ENCODE data around the gene NIM1K. TPM values are rescaled to one million over a fixed set of nuclear protein-coding genes. Genes with fewer than 3 reads are reported as not detected.
"Not testable (repeated sequence)": the region's sequence is repeated elsewhere in the genome, so short reads cannot be mapped to it uniquely, and the experiment has no call there.

NIM1K gene
- total RNA-seq, 1 donor from 2014 or later = 0.75 TPM

- DNase-seq (ENCODE audit: low read depth) = no peak
- no peak overlapping the region for H3K4me3 ChIP-seq (ENCODE audit: low read depth, low read length)
- no peak for TF ChIP-seq CTCF (conservative IDR thresholded peaks at IDR 0.05; ENCODE audit: low read depth, low read length)
Measured at GRCh38 chr5:43182421-43182820, 9.6 kb upstream of the NIM1K start.

GRCh38 chr5:43183101-43183500, 8.9 kb upstream of the NIM1K start:
- DNase-seq (ENCODE audit: low read depth); H3K4me3 ChIP-seq (ENCODE audit: low read depth, low read length): not testable (repeated sequence)

GRCh38 chr5:43190755-43191603, 1.0 kb upstream of the NIM1K start:
- no peak for TF ChIP-seq CTCF (conservative IDR thresholded peaks at IDR 0.05; ENCODE audit: low read depth, low read length)
- H3K4me3 ChIP-seq (ENCODE audit: low read depth, low read length) = no peak overlapping the region
- DNase-seq (ENCODE audit: low read depth) = no peak

- TF ChIP-seq CTCF (conservative IDR thresholded peaks at IDR 0.05; ENCODE audit: low read depth, low read length) = no peak
- DNase-seq (ENCODE audit: low read depth) = no peak
- H3K4me3 ChIP-seq (ENCODE audit: low read depth, low read length) = peak overlapping the region; percentile 48
Measured at GRCh38 chr5:43192558-43193180, 644 bp downstream of the NIM1K start.

GRCh38 chr5:43193181-43193893, 1.3 kb downstream of the NIM1K start:
- DNase-seq (ENCODE audit: low read depth) = peak; percentile 46
- no peak for TF ChIP-seq CTCF (conservative IDR thresholded peaks at IDR 0.05; ENCODE audit: low read depth, low read length)
- H3K4me3 ChIP-seq (ENCODE audit: low read depth, low read length) = peak overlapping the region; percentile 48

GRCh38 chr5:43193894-43194265, 1.9 kb downstream of the NIM1K start:
- DNase-seq (ENCODE audit: low read depth) = no peak
- TF ChIP-seq CTCF (conservative IDR thresholded peaks at IDR 0.05; ENCODE audit: low read depth, low read length) = no peak
- H3K4me3 ChIP-seq (ENCODE audit: low read depth, low read length) = no peak overlapping the region

GRCh38 chr5:43195670-43196265, 3.7 kb downstream of the NIM1K start:
- no peak overlapping the region for H3K4me3 ChIP-seq (ENCODE audit: low read depth, low read length)
- DNase-seq (ENCODE audit: low read depth) = no peak

More at GRCh38 chr5:43195670-43196265, 3.7 kb downstream of the NIM1K start:
- no peak for TF ChIP-seq CTCF (conservative IDR thresholded peaks at IDR 0.05; ENCODE audit: low read depth, low read length)

Measured in epithelial cell of proximal tubule (primary cell).